Cortex of kidney (tissue), 1 donor: Measurements from ENCODE around the gene CYTH2.

Experiments
- DNase-seq: peaks from one replicate; lab custom pipeline; 2025; lab: John Stamatoyannopoulos, UW

CYTH2 gene

GRCh38 chr19:48469289-48469881 lies at the start of gene CYTH2:
TSS of gene CYTH2 (plus strand) at chr19:48469369. CDS start at chr19:48469508, 139 bp downstream.
- no peak for DNase-seq

- no peak for DNase-seq
These were observed 47.6 kb upstream of the CYTH2 start for GRCh38 chr19:48421548-48421947.

- no peak for DNase-seq
These were observed 44.4 kb upstream of the CYTH2 start for GRCh38 chr19:48424694-48425219.

- DNase-seq = no peak
These were observed 40.5 kb upstream of the CYTH2 start for GRCh38 chr19:48428670-48429069.

- no peak for DNase-seq
These were observed 35.8 kb upstream of the CYTH2 start for GRCh38 chr19:48433337-48433736.

- DNase-seq = no peak
These were observed 32.6 kb upstream of the CYTH2 start for GRCh38 chr19:48436586-48436985.

GRCh38 chr19:48441360-48442050 lies 27.7 kb upstream of the CYTH2 start:
- DNase-seq = no peak

- no peak for DNase-seq
These were observed 26.8 kb upstream of the CYTH2 start for GRCh38 chr19:48442116-48443035.

- no peak for DNase-seq
These were observed 25.9 kb upstream of the CYTH2 start for GRCh38 chr19:48443256-48443655.

- DNase-seq = no peak
These were observed 25.4 kb upstream of the CYTH2 start for GRCh38 chr19:48443731-48444128.

GRCh38 chr19:48444129-48444935 lies 24.8 kb upstream of the CYTH2 start:
- DNase-seq = no peak

- DNase-seq = no peak
These were observed 24.3 kb upstream of the CYTH2 start for GRCh38 chr19:48444936-48445200.

GRCh38 chr19:48445256-48445605 lies 23.9 kb upstream of the CYTH2 start:
- DNase-seq = no peak

GRCh38 chr19:48445606-48446481 lies 23.3 kb upstream of the CYTH2 start, which contains the start of gene GRWD1:
TSS of gene GRWD1 (plus strand) at chr19:48445983. CDS start at chr19:48446006, 23 bp downstream.
- DNase-seq = no peak

GRCh38 chr19:48446579-48446978 lies 22.6 kb upstream of the CYTH2 start:
- no peak for DNase-seq

- no peak for DNase-seq
These were observed 20.6 kb upstream of the CYTH2 start for GRCh38 chr19:48448563-48448962.

GRCh38 chr19:48450441-48450840 lies 18.7 kb upstream of the CYTH2 start:
- DNase-seq = no peak

GRCh38 chr19:48450863-48451262 lies 18.3 kb upstream of the CYTH2 start:
- no peak for DNase-seq

GRCh38 chr19:48451624-48452023 lies 17.5 kb upstream of the CYTH2 start:
- DNase-seq = no peak

- no peak for DNase-seq
These were observed 16.6 kb upstream of the CYTH2 start for GRCh38 chr19:48452289-48453190.
